ENCODE results near the gene NPHS2. TPM values are rescaled to one million over a fixed set of nuclear protein-coding genes. Genes with fewer than 3 reads are reported as not detected.
"Not testable (repeated sequence)": the region's sequence is repeated elsewhere in the genome, so short reads cannot be mapped to it uniquely, and the experiment has no call there.

Gene NPHS2
- total RNA-seq, 1 donor from 2014 or later: not detected

- no peak for DNase-seq
Measured at GRCh38 chr1:179545321-179545720, 30.4 kb downstream of the NPHS2 start.

GRCh38 chr1:179541774-179542173 is 34.0 kb downstream of the NPHS2 start:
- no peak for DNase-seq

- no peak for DNase-seq
Measured at GRCh38 chr1:179530352-179530751, 45.4 kb downstream of the NPHS2 start.

- no peak for DNase-seq
Measured at GRCh38 chr1:179529482-179530195, 46.1 kb downstream of the NPHS2 start.

GRCh38 chr1:179518544-179518943 is 57.2 kb downstream of the NPHS2 start:
- DNase-seq: not testable (repeated sequence)

- DNase-seq: no peak
Measured at GRCh38 chr1:179516976-179517705, 58.6 kb downstream of the NPHS2 start.

GRCh38 chr1:179510038-179510437 is 65.7 kb downstream of the NPHS2 start:
- no peak for DNase-seq

GRCh38 chr1:179509384-179509783 is 66.4 kb downstream of the NPHS2 start:
- no peak for DNase-seq

- no peak for DNase-seq
Measured at GRCh38 chr1:179506199-179506598, 69.5 kb downstream of the NPHS2 start.

Other genes starting within 250 kb of the NPHS2 start
- gene AXDND1, start 210.0 kb downstream of the NPHS2 start, total RNA-seq: 0.34 TPM in 1 of 2 replicates, not detected in the other
- not detected in 2 replicates for gene TDRD5, start 15.9 kb upstream of the NPHS2 start, total RNA-seq
- gene FAM163A, start 167.3 kb upstream of the NPHS2 start, total RNA-seq: under 0.01 and 0.05 TPM in 2 replicates

All from dermis blood vessel endothelial cell (primary cell).